Hepatocyte (in vitro differentiated cells): ENCODE measurements around the gene SLC66A2.

Experiments
- CTCF ChIP-seq: fragments of 200-600 bp; sonication (generic); IDR thresholded peaks from 2 replicates; pipeline ENCODE4 v1.5.1; 2016; ENCODE audit warnings: antibody characterized with exemption, mild to moderate bottlenecking; ENCODE audit not compliant: poor library complexity
- EZH2 ChIP-seq: fragments of 200-600 bp; sonication (generic); IDR thresholded peaks from 2 replicates; pipeline ENCODE4 v1.6.1; 2016; ENCODE audit warnings: antibody characterized with exemption, mild to moderate bottlenecking, borderline replicate concordance

GRCh38 chr18:79867666-79868065 is 83.8 kb downstream of the SLC66A2 start:
- no peak for TF ChIP-seq CTCF
- TF ChIP-seq EZH2 = no peak
